Astrocyte (in vitro differentiated cells and primary cell): Measurements from ENCODE around the gene EVPLL. TPM values are rescaled to one million over a fixed set of nuclear protein-coding genes. Genes with fewer than 3 reads are reported as not detected.
"Not testable (repeated sequence)": the region's sequence is repeated elsewhere in the genome, so short reads cannot be mapped to it uniquely, and the experiment has no call there.

Experiments
- DNase-seq: peaks from one replicate; pipeline ENCODE4 v3.0.0-alpha.2; 2010; ENCODE audit warnings: low read depth
- FAIRE-seq: peaks from 2 replicates; lab custom pipeline; 2011; peaks lifted over from hg19 to GRCh38; lab: Jason Lieb, UNC
- H2AFZ ChIP-seq: 2 replicates; pipeline ENCODE4 v1.6.0; 2012; ENCODE audit warnings: low read depth, low read length, inconsistent platforms
- H3K27ac ChIP-seq: 2 replicates; pipeline ENCODE4 v1.5.1; 2011; ENCODE audit warnings: low read depth, low read length, inconsistent platforms
- H3K27me3 ChIP-seq: 2 replicates; pipeline ENCODE4 v1.6.0; 2011; ENCODE audit warnings: low read length, inconsistent platforms; ENCODE audit not compliant: insufficient read depth
- H3K36me3 ChIP-seq: 2 replicates; pipeline ENCODE4 v1.5.1; 2011; ENCODE audit warnings: low read length, inconsistent platforms; ENCODE audit not compliant: insufficient read depth
- H3K4me1 ChIP-seq: 2 replicates; pipeline ENCODE4 v1.5.1; 2011; ENCODE audit warnings: low read length, inconsistent platforms; ENCODE audit not compliant: insufficient read depth
- H3K4me2 ChIP-seq: 2 replicates; pipeline ENCODE4 v1.6.0; 2012; ENCODE audit warnings: low read length, inconsistent platforms
- H3K4me3 ChIP-seq: 2 replicates; pipeline ENCODE4 v1.5.1; 2011; ENCODE audit warnings: low read depth, mild to moderate bottlenecking, low read length, inconsistent platforms; ENCODE audit not compliant: insufficient read depth
- H3K79me2 ChIP-seq: 2 replicates; pipeline ENCODE4 v1.6.0; 2012; ENCODE audit warnings: mild to moderate bottlenecking, low read length, inconsistent platforms; ENCODE audit not compliant: insufficient read depth
- H3K9ac ChIP-seq: 2 replicates; pipeline ENCODE4 v1.6.0; 2012; ENCODE audit warnings: mild to moderate bottlenecking, low read length, inconsistent platforms
- H3K9me3 ChIP-seq: 2 replicates; pipeline ENCODE4 v1.5.1; 2012; ENCODE audit warnings: low read depth, mild to moderate bottlenecking, low read length, inconsistent platforms; ENCODE audit not compliant: insufficient read depth
- H4K20me1 ChIP-seq: 2 replicates; pipeline ENCODE4 v1.6.0; 2012; ENCODE audit warnings: low read length, inconsistent platforms; ENCODE audit not compliant: insufficient read depth
- H3K27ac Mint-ChIP-seq: one replicate; pipeline ENCODE4 v1.8.0; 2021; ENCODE audit warnings: mild to moderate bottlenecking, mixed read lengths; ENCODE audit not compliant: unreplicated experiment
- H3K27me3 Mint-ChIP-seq: one replicate; pipeline ENCODE4 v1.8.0; 2021; ENCODE audit warnings: low read depth, mixed read lengths; ENCODE audit not compliant: unreplicated experiment
- H3K36me3 Mint-ChIP-seq: one replicate; pipeline ENCODE4 v1.8.0; 2021; ENCODE audit warnings: low read depth, mixed read lengths; ENCODE audit not compliant: unreplicated experiment
- H3K4me1 Mint-ChIP-seq: one replicate; pipeline ENCODE4 v1.8.0; 2021; ENCODE audit warnings: low read depth, mixed read lengths; ENCODE audit not compliant: unreplicated experiment
- H3K4me3 Mint-ChIP-seq: one replicate; pipeline ENCODE4 v1.8.0; 2021; ENCODE audit warnings: mild to moderate bottlenecking, moderate library complexity, mixed read lengths; ENCODE audit not compliant: unreplicated experiment
- H3K9me3 Mint-ChIP-seq: one replicate; pipeline ENCODE4 v1.8.0; 2021; ENCODE audit warnings: mild to moderate bottlenecking, mixed read lengths; ENCODE audit not compliant: unreplicated experiment
- total RNA-seq: library from RNA; stranded (reverse); gene quantifications from 2 replicates; pipeline ENCODE4 v1.2.1, GENCODE V29; 2021

The EVPLL gene
- total RNA-seq, 1 donor from 2014 or later = not detected

DNA sequence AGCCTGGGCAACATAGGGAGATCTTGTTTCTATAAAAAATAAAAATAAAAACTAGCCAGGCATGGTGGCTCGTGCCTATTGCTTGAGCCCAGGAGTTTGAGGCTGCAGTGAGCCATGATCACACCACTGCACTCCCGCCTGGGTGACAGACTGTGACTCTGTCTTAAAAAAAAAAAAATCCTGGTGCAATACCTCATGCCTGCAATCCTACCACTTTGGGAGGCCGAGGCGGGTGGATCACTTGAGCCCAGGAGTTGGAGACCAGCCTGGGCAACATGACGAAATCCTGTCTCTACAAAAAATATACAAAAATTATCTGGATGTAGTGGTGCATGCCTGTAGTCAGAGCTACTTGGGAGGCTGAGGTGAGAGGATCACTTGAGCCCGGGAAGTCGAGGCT, 6.7 kb downstream of the EVPLL start:
- not testable (repeated sequence) for H3K9ac ChIP-seq, H4K20me1 ChIP-seq, H2AFZ ChIP-seq, H3K27ac Mint-ChIP-seq, H3K36me3 ChIP-seq, H3K4me2 ChIP-seq, DNase-seq, H3K4me3 Mint-ChIP-seq, H3K36me3 Mint-ChIP-seq, H3K4me1 Mint-ChIP-seq, H3K4me1 ChIP-seq, FAIRE-seq, H3K79me2 ChIP-seq, H3K9me3 ChIP-seq, H3K4me3 ChIP-seq, H3K27me3 ChIP-seq, H3K9me3 Mint-ChIP-seq, H3K27ac ChIP-seq
- peaks cover 24% of the 10 kb centered on the region for H3K27me3 Mint-ChIP-seq

DNA sequence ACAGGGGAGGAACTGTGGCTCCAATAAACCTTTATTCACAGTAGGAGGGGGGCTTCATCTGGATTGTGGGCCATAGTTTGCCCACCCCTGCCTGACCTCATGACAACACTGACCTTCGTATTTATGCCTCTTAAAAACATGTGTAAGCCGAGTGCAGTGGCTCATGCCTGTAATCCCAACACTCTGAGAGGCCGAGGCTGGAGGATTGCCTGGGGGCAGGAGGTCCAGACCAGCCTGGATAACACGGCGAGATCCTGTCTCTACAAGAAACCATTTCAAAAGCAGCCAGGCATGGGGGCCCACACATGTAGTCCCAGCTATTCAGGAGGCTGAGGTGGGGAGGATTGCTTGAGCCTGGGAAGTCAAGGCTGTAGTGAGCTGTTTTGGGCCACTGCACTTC, 10.0 kb downstream of the EVPLL start:
- H3K9me3 ChIP-seq, H2AFZ ChIP-seq, H3K27ac Mint-ChIP-seq, H3K4me3 ChIP-seq, DNase-seq, H3K4me1 ChIP-seq, H3K27me3 ChIP-seq, H4K20me1 ChIP-seq, H3K36me3 ChIP-seq, H3K4me1 Mint-ChIP-seq, H3K4me2 ChIP-seq, H3K9ac ChIP-seq, H3K9me3 Mint-ChIP-seq, FAIRE-seq, H3K4me3 Mint-ChIP-seq, H3K79me2 ChIP-seq, H3K36me3 Mint-ChIP-seq, H3K27ac ChIP-seq: not testable (repeated sequence)
- peaks cover 24% of the 10 kb centered on the region for H3K27me3 Mint-ChIP-seq

GRCh38 chr17:18388266-18388665, 10.7 kb downstream of the EVPLL start:
- H3K36me3 Mint-ChIP-seq, H3K27ac ChIP-seq, H3K9me3 ChIP-seq, DNase-seq, H3K36me3 ChIP-seq, H3K9me3 Mint-ChIP-seq, H3K4me1 Mint-ChIP-seq, H3K4me2 ChIP-seq, H3K27ac Mint-ChIP-seq, H2AFZ ChIP-seq, H3K4me3 ChIP-seq, H3K4me1 ChIP-seq, FAIRE-seq, H3K79me2 ChIP-seq, H3K4me3 Mint-ChIP-seq, H3K27me3 ChIP-seq, H4K20me1 ChIP-seq, H3K9ac ChIP-seq: not testable (repeated sequence)
- H3K27me3 Mint-ChIP-seq = peaks cover 24% of the 10 kb centered on the region

GRCh38 chr17:18388728-18389127, 11.2 kb downstream of the EVPLL start:
- not testable (repeated sequence) for H3K27me3 ChIP-seq, H3K9me3 ChIP-seq, H3K27ac ChIP-seq, H3K4me2 ChIP-seq, H3K9ac ChIP-seq, H3K4me1 Mint-ChIP-seq, H3K4me3 Mint-ChIP-seq, DNase-seq, H4K20me1 ChIP-seq, H3K79me2 ChIP-seq, FAIRE-seq, H3K36me3 Mint-ChIP-seq, H3K9me3 Mint-ChIP-seq, H3K4me3 ChIP-seq, H2AFZ ChIP-seq, H3K27ac Mint-ChIP-seq, H3K36me3 ChIP-seq, H3K4me1 ChIP-seq
- H3K27me3 Mint-ChIP-seq = peaks cover 24% of the 10 kb centered on the region

DNA sequence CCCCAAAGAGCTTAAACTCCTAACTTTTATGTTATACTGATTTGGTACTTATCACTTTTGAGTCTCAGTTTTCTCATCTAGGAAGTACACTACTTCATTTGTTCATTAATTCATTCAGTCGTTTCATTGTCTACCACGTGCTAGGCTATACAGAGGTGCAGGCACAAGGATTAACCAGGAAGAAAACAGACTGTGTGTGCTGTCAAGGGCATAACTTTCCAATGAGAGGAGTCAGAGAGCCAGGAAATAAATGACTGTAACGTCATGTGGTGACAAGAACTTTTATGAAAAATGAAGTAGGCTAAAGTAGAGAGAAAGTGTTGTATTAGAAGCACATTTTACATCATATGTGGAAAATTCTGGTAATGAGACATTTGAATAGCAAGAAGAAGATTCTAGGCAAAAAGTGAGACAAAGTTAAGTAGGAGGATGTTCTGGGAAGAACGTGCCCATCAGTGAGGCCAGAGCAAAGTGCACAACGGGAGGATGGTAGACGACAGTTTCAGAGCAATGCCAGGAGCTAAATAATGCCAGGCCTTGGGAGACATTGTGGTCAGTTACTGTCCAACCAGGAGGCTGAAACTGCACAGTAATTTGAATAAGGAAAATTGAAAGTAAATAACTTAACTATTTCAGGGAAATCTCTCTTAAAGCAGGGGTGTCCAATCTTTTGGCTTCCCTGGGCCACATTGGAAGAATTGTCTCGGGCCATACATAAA, 24.5 kb downstream of the EVPLL start:
- H4K20me1 ChIP-seq, H3K4me2 ChIP-seq, H3K4me1 Mint-ChIP-seq, H3K4me1 ChIP-seq, H3K4me3 Mint-ChIP-seq, H3K27me3 ChIP-seq, H3K4me3 ChIP-seq, DNase-seq, H3K27ac Mint-ChIP-seq, H2AFZ ChIP-seq, H3K27me3 Mint-ChIP-seq, FAIRE-seq, H3K36me3 ChIP-seq, H3K27ac ChIP-seq, H3K9me3 Mint-ChIP-seq, H3K79me2 ChIP-seq, H3K36me3 Mint-ChIP-seq, H3K9me3 ChIP-seq, H3K9ac ChIP-seq: not testable (repeated sequence)

DNA sequence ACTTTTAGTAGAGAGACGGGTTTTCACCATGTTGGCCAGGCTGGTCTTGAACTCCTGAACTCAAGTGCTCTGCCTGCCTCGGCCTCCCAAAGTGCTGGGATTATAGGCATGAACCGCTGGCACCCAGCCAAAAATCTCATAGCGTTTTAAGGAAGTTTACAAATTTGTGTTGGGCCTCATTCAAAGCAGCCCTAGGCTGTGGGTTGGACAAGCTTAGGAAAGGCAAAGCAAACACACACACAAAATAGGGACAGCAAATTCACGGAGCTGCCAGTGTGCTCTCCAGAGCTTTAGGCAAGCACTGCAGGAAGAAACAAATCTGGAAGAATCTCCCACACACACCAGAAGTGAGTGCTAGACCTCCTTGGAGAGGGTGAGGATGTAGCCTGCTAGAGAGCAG, 25.6 kb downstream of the EVPLL start:
- not testable (repeated sequence) for H3K27ac ChIP-seq, H3K9me3 ChIP-seq, H3K27me3 ChIP-seq, H3K36me3 Mint-ChIP-seq, H3K4me1 ChIP-seq, H3K9me3 Mint-ChIP-seq, H3K79me2 ChIP-seq, H3K4me1 Mint-ChIP-seq, FAIRE-seq, H3K36me3 ChIP-seq, DNase-seq, H3K4me2 ChIP-seq, H3K27me3 Mint-ChIP-seq, H3K4me3 Mint-ChIP-seq, H3K4me3 ChIP-seq, H2AFZ ChIP-seq, H3K27ac Mint-ChIP-seq, H4K20me1 ChIP-seq, H3K9ac ChIP-seq
